Esophagus squamous epithelium (tissue), 5 donors: ENCODE measurements around the gene IRX4. TPM values are rescaled to one million over a fixed set of nuclear protein-coding genes. Genes with fewer than 3 reads are reported as not detected.

ENCODE experiments used
- DNase-seq: peaks from one replicate; lab custom pipeline; 2025; lab: John Stamatoyannopoulos, UW
- H3K27ac ChIP-seq, 4 donors: fragments of 200-600 bp; sonication (generic); one replicate each; pipeline ENCODE4 v1.5.1; 2016 to 2019; ENCODE audit warnings: mild to moderate bottlenecking in 1 of 4
- H3K27me3 ChIP-seq, 4 donors: fragments of 200-600 bp; sonication (generic); 1 replicate in 3 of 4; 2 replicates in 1 of 4; pipeline versions ENCODE4 v1.5.1 to v1.6.0; 2017 to 2021; ENCODE audit warnings: antibody characterized with exemption in 1 of 4
- H3K36me3 ChIP-seq, 3 donors: fragments of 200-600 bp; sonication (generic); one replicate each; pipeline ENCODE4 v1.5.1; 2016 to 2019
- H3K4me1 ChIP-seq, 3 donors: fragments of 200-600 bp; sonication (generic); one replicate each; pipeline ENCODE4 v1.5.1; 2017 to 2019
- H3K4me3 ChIP-seq, 4 donors: fragments of 200-600 bp; sonication (generic); 1 replicate in 3 of 4; 2 replicates in 1 of 4; pipeline ENCODE4 v1.5.1; 2016 to 2019; ENCODE audit warnings: mild to moderate bottlenecking in 2 of 4, moderate library complexity in 1 of 4
- H3K9me3 ChIP-seq, 3 donors: fragments of 200-600 bp; sonication (generic); one replicate each; pipeline ENCODE4 v1.5.1; 2016 to 2019
- CTCF ChIP-seq, 6 experiments: fragments of 450-650 bp in 4 of 6; fragments of 200-600 bp in 2 of 6; sonication (generic) in 2 of 6; IDR thresholded peaks; one replicate each; pipeline ENCODE4 v1.5.1; 2016 to 2019; ENCODE audit warnings: antibody characterized with exemption in 6 of 6, mild to moderate bottlenecking in 4 of 6, moderate library complexity in 4 of 6
- POLR2A ChIP-seq, 4 donors: fragments of 450-650 bp; IDR thresholded peaks; one replicate each; pipeline ENCODE4 v1.6.1; 2017; ENCODE audit warnings: antibody characterized with exemption in 4 of 4, mild to moderate bottlenecking in 4 of 4, moderate library complexity in 3 of 4
- WGBS, 2 donors: methylation state at CpG; one replicate each; pipeline ENCODE4 v1.1.5; 2018; 5-methylcytosine and 5-hydroxymethylcytosine counted together
- intact Hi-C: fragments of 100-400 bp; cut with DNase I; formaldehyde crosslinking; loops from one replicate; pipeline ENCODE4 v1.15.0; 2022
- total RNA-seq, 4 donors: library from RNA; depleted of rRNA; stranded (reverse); fragments of >200 nt; gene quantifications; one replicate each; pipeline ENCODE4 v1.1.0, GENCODE V29; 2016
- donor health status: DM: yes; HTN: yes; CAD: no.

The IRX4 gene
- total RNA-seq, 4 donors from 2014 or later = 22.1 to 36.2 (median 29.1) TPM

DNA sequence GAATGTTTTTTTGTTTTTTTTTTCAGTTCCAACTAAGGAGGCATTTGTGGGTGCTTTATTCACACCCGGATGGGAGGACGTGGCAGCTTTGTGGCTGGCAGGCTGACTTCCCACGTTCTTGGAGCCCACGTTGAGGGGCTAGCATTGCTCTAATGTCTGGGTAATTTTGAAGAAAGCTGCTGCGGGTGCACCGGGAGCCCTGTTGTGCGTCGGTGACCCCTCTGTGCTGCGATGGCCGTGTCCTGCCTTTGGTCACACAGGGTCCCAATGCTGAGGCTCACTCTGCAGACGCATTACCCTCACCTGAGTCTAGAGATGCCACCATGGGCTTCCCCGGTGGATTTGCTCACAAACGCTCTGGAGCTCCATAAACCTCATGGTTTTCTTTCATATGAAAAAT is 47.3 kb downstream of the IRX4 start:
- no peak for TF ChIP-seq CTCF (IDR thresholded peaks at IDR 0.05)
- no peak for TF ChIP-seq POLR2A (IDR thresholded peaks at IDR 0.05)
- Histone ChIP-seq H3K27ac (no peak overlapping the region), H3K4me3 (no peak overlapping the region), H3K36me3 (no peaks in the 10 kb centered on the region), H3K4me1 (no peaks in the 10 kb centered on the region), H3K9me3 (no peaks in the 10 kb centered on the region), H3K27me3 (peaks cover 0 to 76% (median 0%) of the 10 kb centered on the region in 4 donors)
- DNase-seq = no peak
- 72 to 83% methylated on average over 12 to 13 of the region's 13 CpGs for WGBS, 2 donors
- intact Hi-C loops = no loop called here

- no peaks in the 10 kb centered on the region for H3K4me1 ChIP-seq
- 55% methylated on average over 21 of the region's 21 CpGs for WGBS, 2 donors
- no peak for TF ChIP-seq CTCF (IDR thresholded peaks at IDR 0.05)
- no peak for TF ChIP-seq POLR2A (IDR thresholded peaks at IDR 0.05)
- H3K27ac ChIP-seq = no peak overlapping the region
- H3K9me3 ChIP-seq = no peaks in the 10 kb centered on the region
- intact Hi-C loops = no loop called here
- H3K4me3 ChIP-seq = no peak overlapping the region
- DNase-seq = no peak
- H3K27me3 ChIP-seq = peaks cover 0 to 71% (median 0%) of the 10 kb centered on the region in 4 donors
- H3K36me3 ChIP-seq = no peaks in the 10 kb centered on the region
These were observed 47.9 kb downstream of the IRX4 start for GRCh38 chr5:1834721-1835429.

DNA sequence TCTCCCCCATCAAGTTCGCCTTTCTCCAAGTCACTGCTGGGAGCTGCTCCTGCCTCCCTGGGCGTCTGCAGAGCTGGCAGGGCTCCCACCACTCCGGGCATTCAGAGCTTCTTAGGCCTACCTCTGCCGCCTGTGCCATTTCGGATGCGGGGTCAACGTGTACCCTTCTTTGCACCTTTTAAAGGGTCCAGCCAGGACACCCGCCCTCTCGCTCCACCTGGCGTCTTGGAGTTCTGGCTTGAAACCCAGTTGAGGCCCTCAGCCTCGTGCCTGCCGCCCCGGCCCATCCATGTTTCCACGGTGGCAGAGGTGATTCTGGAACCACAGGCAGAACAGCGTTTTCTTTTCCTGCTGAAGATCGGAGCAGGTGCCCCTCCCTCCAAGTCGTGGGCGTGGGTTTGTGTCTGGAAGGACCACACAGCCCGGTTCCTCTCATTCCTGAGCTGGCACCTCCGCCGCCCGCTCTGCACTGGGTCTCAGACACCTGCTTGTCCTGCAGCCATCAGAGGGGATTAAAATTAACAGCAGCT is 48.6 kb downstream of the IRX4 start:
- TF ChIP-seq POLR2A (IDR thresholded peaks at IDR 0.05) (no peak), CTCF (IDR thresholded peaks at IDR 0.05) (no peak)
- 73 to 90% methylated on average over 2 to 9 of the region's 22 CpGs for WGBS, 2 donors
- Histone ChIP-seq H3K27me3 (peaks cover 0 to 64% (median 0%) of the 10 kb centered on the region in 4 donors), H3K4me1 (no peaks in the 10 kb centered on the region), H3K4me3 (no peak overlapping the region), H3K36me3 (no peaks in the 10 kb centered on the region), H3K9me3 (no peaks in the 10 kb centered on the region), H3K27ac (no peak overlapping the region)
- intact Hi-C loops = no loop called here
- no peak for DNase-seq

GRCh38 chr5:1833264-1834021 is 49.3 kb downstream of the IRX4 start:
- H3K27me3 ChIP-seq = peaks cover 0 to 61% (median 0%) of the 10 kb centered on the region in 4 donors
- H3K4me3 ChIP-seq = no peak overlapping the region
- no peaks in the 10 kb centered on the region for H3K9me3 ChIP-seq
- H3K4me1 ChIP-seq = no peaks in the 10 kb centered on the region
- H3K27ac ChIP-seq = no peak overlapping the region
- no peak for DNase-seq
- WGBS, 2 donors = 80% methylated on average over 5 to 6 of the region's 16 CpGs
- no peak for TF ChIP-seq CTCF (IDR thresholded peaks at IDR 0.05)
- TF ChIP-seq POLR2A (IDR thresholded peaks at IDR 0.05) = no peak
- intact Hi-C loops = no loop called here
- H3K36me3 ChIP-seq = no peaks in the 10 kb centered on the region
